Measurements from ENCODE around the gene SEPTIN10.
"Not testable (repeated sequence)": the region's sequence is repeated elsewhere in the genome, so short reads cannot be mapped to it uniquely, and the experiment has no call there.

SEPTIN10 gene

GRCh38 chr2:109633284-109633961 lies 19.7 kb upstream of the SEPTIN10 start:
- no peak for DNase-seq

- DNase-seq, result no peak
Observed at GRCh38 chr2:109632158-109632789, 18.5 kb upstream of the SEPTIN10 start.

- no peak for DNase-seq
Observed at GRCh38 chr2:109631741-109632140, 18.0 kb upstream of the SEPTIN10 start.

GRCh38 chr2:109630441-109631430 lies 17.0 kb upstream of the SEPTIN10 start:
- DNase-seq, result no peak

GRCh38 chr2:109629867-109630266 lies 16.1 kb upstream of the SEPTIN10 start:
- DNase-seq, result no peak

- DNase-seq, result not testable (repeated sequence)
Observed at GRCh38 chr2:109628321-109628720, 14.6 kb upstream of the SEPTIN10 start.

GRCh38 chr2:109624339-109624738 lies 10.6 kb upstream of the SEPTIN10 start:
- DNase-seq, result no peak

GRCh38 chr2:109623923-109624322 lies 10.2 kb upstream of the SEPTIN10 start:
- no peak for DNase-seq

- no peak for DNase-seq
Observed at GRCh38 chr2:109623297-109623696, 9.5 kb upstream of the SEPTIN10 start.

- DNase-seq, result no peak
Observed at GRCh38 chr2:109619032-109619615, 5.4 kb upstream of the SEPTIN10 start.

- DNase-seq, result no peak
Observed at GRCh38 chr2:109616184-109616583, 2.4 kb upstream of the SEPTIN10 start.

GRCh38 chr2:109615637-109616144 lies 1.9 kb upstream of the SEPTIN10 start:
- no peak for DNase-seq

- no peak for DNase-seq
Observed at GRCh38 chr2:109614715-109615636, 1.2 kb upstream of the SEPTIN10 start.

GRCh38 chr2:109613081-109613921 lies 465 bp downstream of the SEPTIN10 start:
- no peak for DNase-seq

- DNase-seq, result no peak
Observed at GRCh38 chr2:109611467-109612095, 2.2 kb downstream of the SEPTIN10 start.

- DNase-seq, result no peak
Observed at GRCh38 chr2:109609352-109610024, 4.3 kb downstream of the SEPTIN10 start.

GRCh38 chr2:109607766-109608165 lies 6.0 kb downstream of the SEPTIN10 start:
- DNase-seq, result no peak

GRCh38 chr2:109604597-109604996 lies 9.2 kb downstream of the SEPTIN10 start:
- no peak for DNase-seq

GRCh38 chr2:109602617-109603188 lies 11.1 kb downstream of the SEPTIN10 start:
- no peak for DNase-seq

All from NCI-H2081 treated with DMSO at 0.1 percent for 48 hours (cell line).